B cell (primary cell): ENCODE data around the gene LAMA2. TPM values are rescaled to one million over a fixed set of nuclear protein-coding genes. Genes with fewer than 3 reads are reported as not detected.

Source experiments
- ATAC-seq: fragments of 200-7000 bp; cut with Tn5 transposase; one replicate; pipeline ENCODE4 v1.10.0; 2021; ENCODE audit warnings: low read depth, mild to moderate bottlenecking, moderate number of reproducible peaks, moderate library complexity
- CTCF ChIA-PET: fragments of 350-600 bp; sonication (Branson Sonifier 250); formaldehyde crosslinking; loops from one replicate; lab custom pipeline; 2021; ENCODE audit warnings: antibody characterized with exemption, inconsistent platforms; lab: Charles Lee
- POLR2A ChIA-PET: fragments of 350-600 bp; sonication (Branson Sonifier 250); formaldehyde crosslinking; loops from one replicate; lab custom pipeline; 2021; ENCODE audit warnings: antibody characterized with exemption; lab: Charles Lee
- DNase-seq: peaks from one replicate; pipeline ENCODE4 v3.0.0; 2013
- H2AFZ ChIP-seq: 2 replicates; pipeline ENCODE4 v1.6.1; 2012; ENCODE audit warnings: mild to moderate bottlenecking, low read depth, low read length; ENCODE audit not compliant: insufficient read depth, poor library complexity, severe bottlenecking
- H3K27ac ChIP-seq, 2 donors: 1 replicate in 1 of 2; 2 replicates in 1 of 2; pipeline ENCODE4 v1.5.1; 2012 to 2013; ENCODE audit warnings: low read length in 2 of 2, mild to moderate bottlenecking in 2 of 2, moderate library complexity in 1 of 2
- H3K27me3 ChIP-seq, 4 experiments: fragments of 200-600 bp in 1 of 4; sonication (generic) in 1 of 4; replicated peaks in 1 of 4; 1 replicate in 2 of 4; 2 replicates in 2 of 4; pipeline versions ENCODE4 v1.6.1 to v1.7.0; 2013 to 2016; ENCODE audit warnings: low read length in 3 of 4, mild to moderate bottlenecking in 2 of 4, mixed read lengths in 1 of 4, moderate library complexity in 1 of 4; ENCODE audit not compliant: insufficient read depth in 4 of 4, control insufficient read depth in 3 of 4; ENCODE audit errors: control extremely low read depth in 1 of 4
- H3K36me3 ChIP-seq, 2 experiments: replicated peaks in 1 of 2; 1 replicate in 1 of 2; 2 replicates in 1 of 2; pipeline versions ENCODE4 v1.6.1 to v1.7.1; 2013; ENCODE audit warnings: low read length in 1 of 2; ENCODE audit not compliant: insufficient read depth in 2 of 2, control insufficient read depth in 1 of 2; ENCODE audit errors: control extremely low read depth in 1 of 2, extremely low read depth in 1 of 2
- H3K4me1 ChIP-seq, 2 donors: fragments of 200-600 bp in 1 of 2; sonication (generic) in 1 of 2; 1 replicate in 1 of 2; 2 replicates in 1 of 2; pipeline versions ENCODE4 v1.5.1 to v1.6.1; 2013 to 2017; ENCODE audit warnings: low read length in 2 of 2; ENCODE audit not compliant: control insufficient read depth in 2 of 2, insufficient read depth in 2 of 2
- H3K4me2 ChIP-seq: replicated peaks from 2 replicates; pipeline ENCODE3; 2012; ENCODE audit warnings: mild to moderate bottlenecking, low read depth, low read length; ENCODE audit not compliant: poor library complexity, severe bottlenecking
- H3K4me3 ChIP-seq, 5 experiments: fragments of 200-600 bp in 1 of 5; sonication (generic) in 1 of 5; 1 replicate in 3 of 5; 2 replicates in 2 of 5; pipeline versions ENCODE4 v1.5.1 to v1.7.0; 2011 to 2016; ENCODE audit warnings: low read length in 4 of 5, mild to moderate bottlenecking in 4 of 5, low read depth in 2 of 5, control low read depth in 1 of 5, moderate library complexity in 1 of 5; ENCODE audit not compliant: insufficient read depth in 1 of 5; ENCODE audit errors: control extremely low read depth in 1 of 5, extremely low read depth in 1 of 5
- H3K79me2 ChIP-seq: fragments of 200-600 bp; sonication (generic); one replicate; pipeline ENCODE4 v1.6.0; 2016; ENCODE audit warnings: low read length; ENCODE audit not compliant: control insufficient read depth, insufficient read depth
- H3K9ac ChIP-seq: fragments of 200-600 bp; sonication (generic); 2 replicates; pipeline ENCODE4 v1.6.1; 2017; ENCODE audit warnings: mild to moderate bottlenecking, low read length, moderate library complexity
- H3K9me3 ChIP-seq, 3 donors: one replicate each; pipeline versions ENCODE4 v1.6.1 to v1.7.1; 2013; ENCODE audit warnings: low read length in 2 of 3; ENCODE audit not compliant: control insufficient read depth in 2 of 3, insufficient read depth in 1 of 3; ENCODE audit errors: control extremely low read depth in 1 of 3
- H4K20me1 ChIP-seq: 2 replicates; pipeline ENCODE4 v1.6.0; 2012; ENCODE audit warnings: mild to moderate bottlenecking, low read length; ENCODE audit not compliant: insufficient read depth, control insufficient read depth, poor library complexity, severe bottlenecking
- H3K27ac Mint-ChIP-seq: one replicate; pipeline ENCODE4 v1.8.0; 2021; ENCODE audit warnings: mixed read lengths
- H3K27me3 Mint-ChIP-seq: one replicate; pipeline ENCODE4 v1.8.0; 2021; ENCODE audit warnings: mixed read lengths
- H3K4me1 Mint-ChIP-seq: one replicate; pipeline ENCODE4 v1.8.0; 2021; ENCODE audit warnings: mixed read lengths
- H3K4me3 Mint-ChIP-seq: one replicate; pipeline ENCODE4 v1.8.0; 2021; ENCODE audit warnings: mixed read lengths
- H3K9me3 Mint-ChIP-seq: one replicate; pipeline ENCODE4 v1.8.0; 2022; ENCODE audit warnings: mixed read lengths; ENCODE audit not compliant: insufficient read depth
- CTCF ChIP-seq: fragments of 200-600 bp; IDR thresholded peaks from one replicate; pipeline ENCODE4 v1.8.0; 2022; ENCODE audit warnings: antibody characterized with exemption, mild to moderate bottlenecking
- EZH2 ChIP-seq: IDR thresholded peaks from 2 replicates; pipeline ENCODE4 v1.6.1; 2012; ENCODE audit warnings: borderline replicate concordance, low read depth, mild to moderate bottlenecking, moderate library complexity, low read length; ENCODE audit not compliant: insufficient read depth, poor library complexity, severe bottlenecking
- WGBS: methylation state at CpG from one replicate; pipeline ENCODE4 v1.1.5; 2013; ENCODE audit warnings: missing lambda C conversion rate; ENCODE audit not compliant: insufficient coverage; 5-methylcytosine and 5-hydroxymethylcytosine counted together
- intact Hi-C: fragments of 100-400 bp; cut with micrococcal nuclease; formaldehyde crosslinking; loops from one replicate; pipeline ENCODE4 v1.10.0; 2022
- polyA plus RNA-seq: library from polyadenylated mRNA; depleted of rRNA; stranded (reverse); fragments of >200 nt; gene quantifications from 2 replicates; pipeline ENCODE4 v1.2.3, GENCODE V29; 2012
- total RNA-seq, 2 donors: library from RNA; stranded (reverse); fragments of 120-200 nt in 1 of 2; gene quantifications; 1 replicate in 1 of 2; 2 replicates in 1 of 2; pipeline versions ENCODE4 v1.2.3 to v1.2.4, GENCODE V29; 2013 to 2022

The LAMA2 gene
- total and polyA plus RNA-seq, 2 donors (not counting 1 experiment from before 2014, with no cell fraction given): 0.16 TPM; not detected in 1

- H3K4me3 Mint-ChIP-seq: no peak overlapping the region
- no peak overlapping the region for H3K9ac ChIP-seq
- ChIA-PET CTCF (no interaction called here), POLR2A (no interaction called here)
- H4K20me1 ChIP-seq: no peaks in the 10 kb centered on the region
- no peaks in the 10 kb centered on the region for H3K9me3 Mint-ChIP-seq
- H3K27ac ChIP-seq: no peak overlapping the region
- intact Hi-C loops: no loop called here
- H3K4me3 ChIP-seq: no peak overlapping the region
- no peaks in the 10 kb centered on the region for H3K27me3 ChIP-seq
- H3K4me1 ChIP-seq: no peaks in the 10 kb centered on the region
- TF ChIP-seq EZH2 (no peak), CTCF (no peak)
- no peaks in the 10 kb centered on the region for H3K9me3 ChIP-seq
- H3K79me2 ChIP-seq: no peaks in the 10 kb centered on the region
- H3K4me2 ChIP-seq: no peak overlapping the region
- DNase-seq (no peak), ATAC-seq (no peak)
- 17% methylated on average over 1 of the region's 5 CpGs for WGBS
- H3K27ac Mint-ChIP-seq: no peak overlapping the region
- H3K36me3 ChIP-seq: no peaks in the 10 kb centered on the region
- H3K4me1 Mint-ChIP-seq: no peaks in the 10 kb centered on the region
- H2AFZ ChIP-seq: no peak overlapping the region
- no peaks in the 10 kb centered on the region for H3K27me3 Mint-ChIP-seq
Observed at GRCh38 chr6:129133770-129134192, 250.8 kb downstream of the LAMA2 start.

GRCh38 chr6:129134535-129134934 lies 251.6 kb downstream of the LAMA2 start:
- DNase-seq (no peak), ATAC-seq (no peak)
- Histone ChIP-seq H3K36me3 (no peaks in the 10 kb centered on the region), H3K4me1 (no peaks in the 10 kb centered on the region), H3K27me3 (no peaks in the 10 kb centered on the region), H3K4me3 (no peak overlapping the region), H3K4me2 (no peak overlapping the region), H3K9ac (no peak overlapping the region), H3K9me3 (no peaks in the 10 kb centered on the region), H2AFZ (no peak overlapping the region), H3K79me2 (no peaks in the 10 kb centered on the region), H3K27ac (no peak overlapping the region), H4K20me1 (no peaks in the 10 kb centered on the region)
- Mint-ChIP-seq H3K27ac (no peak overlapping the region), H3K4me3 (no peak overlapping the region), H3K4me1 (no peaks in the 10 kb centered on the region), H3K9me3 (no peaks in the 10 kb centered on the region), H3K27me3 (no peaks in the 10 kb centered on the region)
- intact Hi-C loops: no loop called here
- CTCF ChIA-PET: no interaction called here
- TF ChIP-seq CTCF (no peak), EZH2 (no peak)
- POLR2A ChIA-PET: no interaction called here
